Stimulated activated CD8-positive, alpha-beta memory T cell treated with anti-CD3 and anti-CD28 coated beads, Interleukin-7, amount 100 ng/mL, for 4 hours (primary cell): Measurements from ENCODE around the gene WDR53.
"Not testable (repeated sequence)": the region's sequence is repeated elsewhere in the genome, so short reads cannot be mapped to it uniquely, and the experiment has no call there.

Experiments
- DNase-seq, 2 donors: peaks; one replicate each; pipeline ENCODE4 v3.0.0-alpha.2; 2020; ENCODE audit warnings: low read depth in 2 of 2

Gene WDR53

GRCh38 chr3:196568246-196569002 lies at the start of gene WDR53, which contains the start of gene FBXO45:
Gene WDR53 (minus strand): TSS chr3:196568554. CDS start chr3:196561475, 7,079 bp downstream.
Gene FBXO45 (plus strand): TSS chr3:196568660. CDS start chr3:196568985, 325 bp downstream.
- DNase-seq: peak; percentile 90 to 96

GRCh38 chr3:196617256-196617655 lies 48.9 kb upstream of the WDR53 start:
- DNase-seq: no peak

- not testable (repeated sequence) for DNase-seq
Observed at GRCh38 chr3:196615234-196615633, 46.9 kb upstream of the WDR53 start.

GRCh38 chr3:196611761-196612483 lies 43.6 kb upstream of the WDR53 start:
- no peak for DNase-seq

GRCh38 chr3:196609805-196610515 lies 41.6 kb upstream of the WDR53 start:
- no peak for DNase-seq

- DNase-seq: peak; percentile 84 to 92
Observed at GRCh38 chr3:196609343-196609775, 41.0 kb upstream of the WDR53 start.

- DNase-seq: no peak
Observed at GRCh38 chr3:196608693-196609092, 40.3 kb upstream of the WDR53 start.

GRCh38 chr3:196604548-196604947 lies 36.2 kb upstream of the WDR53 start:
- DNase-seq: peak; percentile 15 to 16

- DNase-seq: no peak
Observed at GRCh38 chr3:196603683-196604082, 35.3 kb upstream of the WDR53 start.

GRCh38 chr3:196602673-196603072 lies 34.3 kb upstream of the WDR53 start:
- DNase-seq: no peak

- no peak for DNase-seq
Observed at GRCh38 chr3:196600359-196600758, 32.0 kb upstream of the WDR53 start.

GRCh38 chr3:196599734-196600128 lies 31.4 kb upstream of the WDR53 start:
- no peak for DNase-seq

GRCh38 chr3:196597971-196598733 lies 29.8 kb upstream of the WDR53 start:
- DNase-seq: peak in 1 of 2 donors; percentile 1

GRCh38 chr3:196596355-196596754 lies 28.0 kb upstream of the WDR53 start:
- DNase-seq: no peak

- no peak for DNase-seq
Observed at GRCh38 chr3:196590279-196590678, 21.9 kb upstream of the WDR53 start.

GRCh38 chr3:196585044-196585757 lies 16.8 kb upstream of the WDR53 start:
- DNase-seq: no peak

GRCh38 chr3:196572389-196572788 lies 4.0 kb upstream of the WDR53 start:
- DNase-seq: no peak

- DNase-seq: not testable (repeated sequence)
Observed at GRCh38 chr3:196570332-196570731, 2.0 kb upstream of the WDR53 start.

GRCh38 chr3:196569003-196569516 lies 706 bp upstream of the WDR53 start:
- peak; percentile 22 to 46 for DNase-seq

GRCh38 chr3:196563721-196564225 lies 4.6 kb downstream of the WDR53 start:
- no peak for DNase-seq
